Neural cell (in vitro differentiated cells): Measurements from ENCODE around the gene GLDC. TPM values are rescaled to one million over a fixed set of nuclear protein-coding genes. Genes with fewer than 3 reads are reported as not detected.

Experiments
- H2AFZ ChIP-seq: fragments of 200-600, 300-800 bp; sonication (generic), shearing (Covaris generic); 2 replicates; pipeline ENCODE4 v1.6.0; 2014; ENCODE audit warnings: low read depth, mild to moderate bottlenecking, antibody characterized with exemption, low read length, moderate library complexity
- H3F3A ChIP-seq: fragments of 200-600 bp; shearing (Covaris generic); 2 replicates; pipeline ENCODE4 v1.6.1; 2016; ENCODE audit warnings: mild to moderate bottlenecking, moderate library complexity, mixed read lengths, antibody characterized with exemption, low read length; ENCODE audit not compliant: insufficient read depth, poor library complexity, severe bottlenecking
- H3K27ac ChIP-seq: fragments of 200-600, 300-800 bp; sonication (generic), shearing (Covaris generic); 2 replicates; pipeline ENCODE4 v1.5.1; 2014; ENCODE audit warnings: mild to moderate bottlenecking, low read length, moderate library complexity
- H3K27me3 ChIP-seq: fragments of 300-800, 200-600 bp; sonication (generic), shearing (Covaris generic); 2 replicates; pipeline ENCODE4 v1.6.0; 2014; ENCODE audit warnings: mild to moderate bottlenecking, low read depth, low read length, moderate library complexity; ENCODE audit not compliant: insufficient read depth
- H3K36me3 ChIP-seq: fragments of 300-800, 200-600 bp; sonication (generic), shearing (Covaris generic); 2 replicates; pipeline ENCODE4 v1.5.1; 2014; ENCODE audit warnings: mild to moderate bottlenecking, antibody characterized with exemption, low read length, moderate library complexity; ENCODE audit not compliant: insufficient read depth
- H3K4me2 ChIP-seq: fragments of 300-800, 200-600 bp; sonication (generic), shearing (Covaris generic); 2 replicates; pipeline ENCODE4 v1.6.0; 2014; ENCODE audit warnings: mild to moderate bottlenecking, low read length
- H3K4me3 ChIP-seq: fragments of 300-800, 200-600 bp; sonication (generic), shearing (Covaris generic); 2 replicates; pipeline ENCODE4 v1.5.1; 2014; ENCODE audit warnings: mild to moderate bottlenecking, low read length, moderate library complexity
- H3K79me2 ChIP-seq: fragments of 200-600 bp; shearing (Covaris generic); replicated peaks from 2 replicates; pipeline ENCODE4 v1.6.0; 2014; ENCODE audit warnings: mild to moderate bottlenecking, low read length, moderate library complexity; ENCODE audit not compliant: insufficient read depth
- H3K9ac ChIP-seq: fragments of 300-800, 200-600 bp; sonication (generic), shearing (Covaris generic); 2 replicates; pipeline ENCODE4 v1.6.1; 2016; ENCODE audit warnings: mild to moderate bottlenecking, low read length, mixed read lengths
- H3K9me2 ChIP-seq: fragments of 200-600 bp; shearing (Covaris generic); 2 replicates; pipeline ENCODE4 v1.6.1; 2016; ENCODE audit warnings: mild to moderate bottlenecking, low read length, mixed read lengths; ENCODE audit not compliant: insufficient read depth
- H3K9me3 ChIP-seq: fragments of 200-600, 300-800 bp; sonication (generic), shearing (Covaris generic); 2 replicates; pipeline ENCODE4 v1.6.1; 2016; ENCODE audit warnings: mild to moderate bottlenecking, mixed run types, low read length, moderate library complexity, mixed read lengths
- H4K20me1 ChIP-seq: fragments of 200-600 bp; shearing (Covaris generic); 2 replicates; pipeline ENCODE4 v1.6.1; 2016; ENCODE audit warnings: mild to moderate bottlenecking, mixed run types; ENCODE audit not compliant: insufficient read depth
- CTCF ChIP-seq: fragments of 450-650 bp; IDR thresholded peaks from 2 replicates; pipeline ENCODE4 v1.5.1; 2014; ENCODE audit warnings: antibody characterized with exemption, mild to moderate bottlenecking, moderate library complexity; ENCODE audit not compliant: poor library complexity, severe bottlenecking
- EP300 ChIP-seq: fragments of 450-650 bp; conservative IDR thresholded peaks from 2 replicates; pipeline ENCODE4 v1.6.1; 2014; ENCODE audit warnings: antibody characterized with exemption, mild to moderate bottlenecking, moderate library complexity; ENCODE audit not compliant: poor library complexity, severe bottlenecking
- EZH2 ChIP-seq: fragments of 200-600, 300-800 bp; shearing (Covaris generic), sonication (generic); IDR thresholded peaks from 2 replicates; pipeline ENCODE4 v1.6.1; 2014; ENCODE audit warnings: antibody characterized with exemption, low read length, borderline replicate concordance, mild to moderate bottlenecking; ENCODE audit not compliant: insufficient read depth, poor library complexity, severe bottlenecking
- MXI1 ChIP-seq: fragments of 450-650 bp; conservative IDR thresholded peaks from 2 replicates; pipeline ENCODE4 v1.6.1; 2014; ENCODE audit warnings: antibody characterized with exemption, mild to moderate bottlenecking; ENCODE audit not compliant: poor library complexity, severe bottlenecking
- POLR2AphosphoS5 ChIP-seq: IDR thresholded peaks from 2 replicates; pipeline ENCODE4 v1.6.1; 2012
- RAD21 ChIP-seq: fragments of 450-650 bp; conservative IDR thresholded peaks from 2 replicates; pipeline ENCODE4 v1.6.1; 2014; ENCODE audit warnings: antibody characterized with exemption, mild to moderate bottlenecking, moderate library complexity
- REST ChIP-seq: IDR thresholded peaks from 2 replicates; pipeline ENCODE4 v1.6.1; 2012; ENCODE audit warnings: borderline replicate concordance
- SMC3 ChIP-seq: fragments of 450-650 bp; conservative IDR thresholded peaks from 2 replicates; pipeline ENCODE4 v1.6.1; 2014; ENCODE audit warnings: antibody characterized with exemption, mild to moderate bottlenecking, moderate library complexity; ENCODE audit not compliant: poor library complexity
- TAF1 ChIP-seq: IDR thresholded peaks from 2 replicates; pipeline ENCODE4 v1.6.1; 2012; ENCODE audit warnings: low read depth
- polyA plus RNA-seq: library from polyadenylated mRNA; depleted of rRNA; stranded (reverse); fragments of >200 nt; gene quantifications from 2 replicates; pipeline ENCODE4 v1.2.3, GENCODE V29; 2014

GLDC gene
- polyA plus RNA-seq, 1 donor from 2014 or later: 11.4 TPM

GRCh38 chr9:6681957-6682501, 36.5 kb upstream of the GLDC start:
- TF ChIP-seq RAD21: no peak
- no peak for TF ChIP-seq SMC3
- no peak for TF ChIP-seq POLR2AphosphoS5
- TF ChIP-seq REST: no peak
- no peak for TF ChIP-seq TAF1
- TF ChIP-seq MXI1: no peak
- TF ChIP-seq CTCF: no peak
- TF ChIP-seq EZH2: no peak
- no peaks in the 10 kb centered on the region for H3K9me3 ChIP-seq
- peak overlapping the region; percentile 98 for H3K27ac ChIP-seq
- no peaks in the 10 kb centered on the region for H4K20me1 ChIP-seq
- H3K36me3 ChIP-seq: no peaks in the 10 kb centered on the region
- peak overlapping the region; percentile 89 for H3K9ac ChIP-seq
- H2AFZ ChIP-seq: peak overlapping the region; percentile 99
- H3K79me2 ChIP-seq: no peaks in the 10 kb centered on the region
- no peaks in the 10 kb centered on the region for H3K9me2 ChIP-seq
- H3F3A ChIP-seq: peaks cover 4% of the 10 kb centered on the region
- H3K4me2 ChIP-seq: peak overlapping the region; percentile 52
- no peaks in the 10 kb centered on the region for H3K27me3 ChIP-seq
- peak overlapping the region; percentile 80 for H3K4me3 ChIP-seq

GRCh38 chr9:6681147-6681956, 35.8 kb upstream of the GLDC start:
- Histone ChIP-seq H3K79me2 (no peaks in the 10 kb centered on the region), H3K27ac (peak overlapping the region; percentile 98), H3K9me2 (no peaks in the 10 kb centered on the region), H3K27me3 (no peaks in the 10 kb centered on the region), H3K9ac (peak overlapping the region; percentile 89), H4K20me1 (no peaks in the 10 kb centered on the region), H3K4me2 (peak overlapping the region; percentile 73), H3K36me3 (no peaks in the 10 kb centered on the region), H3K4me3 (peak overlapping the region; percentile 80), H3K9me3 (no peaks in the 10 kb centered on the region), H3F3A (peaks cover 4% of the 10 kb centered on the region), H2AFZ (peak overlapping the region; percentile 99)
- TF ChIP-seq EZH2 (no peak), POLR2AphosphoS5 (peak; percentile 86), EP300 (peak; percentile 68), SMC3 (peak; percentile 47), CTCF (peak; percentile 31), RAD21 (peak; percentile 35), TAF1 (peak; percentile 87), MXI1 (peak; percentile 90), REST (peak; percentile 89)
